ENCODE data around the gene TUBB4B. TPM values are rescaled to one million over a fixed set of nuclear protein-coding genes. Genes with fewer than 3 reads are reported as not detected.

TUBB4B gene
- total and polyA plus RNA-seq, 2 experiments from 2014 or later, result 334 to 389 TPM

DNA sequence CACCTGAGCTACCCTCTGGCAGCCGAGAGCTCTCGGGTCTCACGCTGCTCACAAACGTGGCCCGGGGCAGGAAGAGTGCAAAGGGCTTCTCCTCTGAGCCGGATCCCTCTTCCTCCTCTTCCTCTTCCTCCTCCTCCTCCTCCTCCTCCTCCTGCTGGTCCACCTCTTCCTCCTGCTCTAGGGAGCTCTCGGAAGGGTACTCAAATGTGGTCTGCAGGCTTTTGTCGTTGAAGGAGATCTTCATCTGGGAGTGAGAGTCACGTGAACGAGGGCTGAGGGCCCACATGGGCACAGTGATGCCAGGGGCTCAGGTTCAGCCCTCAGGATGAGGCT, 48.7 kb upstream of the TUBB4B start (continued):
- TF ChIP-seq, protein P1, sequence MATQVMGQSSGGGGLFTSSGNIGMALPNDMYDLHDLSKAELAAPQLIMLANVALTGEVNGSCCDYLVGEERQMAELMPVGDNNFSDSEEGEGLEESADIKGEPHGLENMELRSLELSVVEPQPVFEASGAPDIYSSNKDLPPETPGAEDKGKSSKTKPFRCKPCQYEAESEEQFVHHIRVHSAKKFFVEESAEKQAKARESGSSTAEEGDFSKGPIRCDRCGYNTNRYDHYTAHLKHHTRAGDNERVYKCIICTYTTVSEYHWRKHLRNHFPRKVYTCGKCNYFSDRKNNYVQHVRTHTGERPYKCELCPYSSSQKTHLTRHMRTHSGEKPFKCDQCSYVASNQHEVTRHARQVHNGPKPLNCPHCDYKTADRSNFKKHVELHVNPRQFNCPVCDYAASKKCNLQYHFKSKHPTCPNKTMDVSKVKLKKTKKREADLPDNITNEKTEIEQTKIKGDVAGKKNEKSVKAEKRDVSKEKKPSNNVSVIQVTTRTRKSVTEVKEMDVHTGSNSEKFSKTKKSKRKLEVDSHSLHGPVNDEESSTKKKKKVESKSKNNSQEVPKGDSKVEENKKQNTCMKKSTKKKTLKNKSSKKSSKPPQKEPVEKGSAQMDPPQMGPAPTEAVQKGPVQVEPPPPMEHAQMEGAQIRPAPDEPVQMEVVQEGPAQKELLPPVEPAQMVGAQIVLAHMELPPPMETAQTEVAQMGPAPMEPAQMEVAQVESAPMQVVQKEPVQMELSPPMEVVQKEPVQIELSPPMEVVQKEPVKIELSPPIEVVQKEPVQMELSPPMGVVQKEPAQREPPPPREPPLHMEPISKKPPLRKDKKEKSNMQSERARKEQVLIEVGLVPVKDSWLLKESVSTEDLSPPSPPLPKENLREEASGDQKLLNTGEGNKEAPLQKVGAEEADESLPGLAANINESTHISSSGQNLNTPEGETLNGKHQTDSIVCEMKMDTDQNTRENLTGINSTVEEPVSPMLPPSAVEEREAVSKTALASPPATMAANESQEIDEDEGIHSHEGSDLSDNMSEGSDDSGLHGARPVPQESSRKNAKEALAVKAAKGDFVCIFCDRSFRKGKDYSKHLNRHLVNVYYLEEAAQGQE (IDR thresholded peaks at IDR 0.05; ENCODE audit: unreplicated experiment), result no peak
- TF ChIP-seq CREB1 (CRISPR knock-in tag; IDR thresholded peaks at IDR 0.05; ENCODE audit: low read depth), result no peak
- no peak for TF ChIP-seq POLR2AphosphoS5 (IDR thresholded peaks at IDR 0.05; ENCODE audit: low read depth)
- no peak for TF ChIP-seq ZNF331 (CRISPR knock-in tag; IDR thresholded peaks at IDR 0.05; ENCODE audit: low read depth)
- TF ChIP-seq NANOG (IDR thresholded peaks at IDR 0.05; ENCODE audit: borderline replicate concordance), result no peak
- TF ChIP-seq ZNF114 (CRISPR knock-in tag; IDR thresholded peaks at IDR 0.05), result no peak
- no peak for TF ChIP-seq EZH2 (IDR thresholded peaks at IDR 0.05; ENCODE audit: low read depth, unreplicated experiment)
- TF ChIP-seq STAT1 (IDR thresholded peaks at IDR 0.05; ENCODE audit: unreplicated experiment), result no peak
- TF ChIP-seq, protein P2, sequence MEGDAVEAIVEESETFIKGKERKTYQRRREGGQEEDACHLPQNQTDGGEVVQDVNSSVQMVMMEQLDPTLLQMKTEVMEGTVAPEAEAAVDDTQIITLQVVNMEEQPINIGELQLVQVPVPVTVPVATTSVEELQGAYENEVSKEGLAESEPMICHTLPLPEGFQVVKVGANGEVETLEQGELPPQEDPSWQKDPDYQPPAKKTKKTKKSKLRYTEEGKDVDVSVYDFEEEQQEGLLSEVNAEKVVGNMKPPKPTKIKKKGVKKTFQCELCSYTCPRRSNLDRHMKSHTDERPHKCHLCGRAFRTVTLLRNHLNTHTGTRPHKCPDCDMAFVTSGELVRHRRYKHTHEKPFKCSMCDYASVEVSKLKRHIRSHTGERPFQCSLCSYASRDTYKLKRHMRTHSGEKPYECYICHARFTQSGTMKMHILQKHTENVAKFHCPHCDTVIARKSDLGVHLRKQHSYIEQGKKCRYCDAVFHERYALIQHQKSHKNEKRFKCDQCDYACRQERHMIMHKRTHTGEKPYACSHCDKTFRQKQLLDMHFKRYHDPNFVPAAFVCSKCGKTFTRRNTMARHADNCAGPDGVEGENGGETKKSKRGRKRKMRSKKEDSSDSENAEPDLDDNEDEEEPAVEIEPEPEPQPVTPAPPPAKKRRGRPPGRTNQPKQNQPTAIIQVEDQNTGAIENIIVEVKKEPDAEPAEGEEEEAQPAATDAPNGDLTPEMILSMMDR (conservative IDR thresholded peaks at IDR 0.05; ENCODE audit: low read depth in 2 of 2), result no peak
- TF ChIP-seq EZH2phosphoT487 (IDR thresholded peaks at IDR 0.05; ENCODE audit: unreplicated experiment), result no peak

DNA sequence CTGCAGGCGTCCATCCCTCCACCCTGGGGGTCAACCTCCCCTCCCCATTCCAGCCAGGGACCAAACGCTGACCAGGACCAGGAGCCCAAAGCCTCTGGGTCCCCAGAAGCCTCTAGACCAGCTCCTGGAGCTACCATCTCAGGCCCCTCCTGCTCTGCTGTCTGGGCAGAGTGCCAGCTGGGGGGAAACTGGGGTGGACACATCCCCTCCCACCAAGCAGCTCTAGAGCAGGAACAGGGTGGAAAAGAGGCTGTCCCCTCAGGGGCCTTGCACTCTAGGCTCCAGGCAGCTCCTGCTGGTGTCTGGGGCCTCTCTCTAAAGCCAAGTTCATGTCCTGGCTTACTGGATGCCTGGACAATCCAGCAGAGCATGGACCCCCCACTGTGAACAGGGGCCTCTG, 48.2 kb upstream of the TUBB4B start:
- Histone ChIP-seq H3K27me3 (ENCODE audit: insufficient read depth) (no peaks in the 10 kb centered on the region), H3K4me3 (no peak overlapping the region), H2AFZ (no peak overlapping the region), H3K4me2 (no peak overlapping the region), H3K79me2 (replicated peaks; ENCODE audit: insufficient read depth) (peaks cover 36% of the 10 kb centered on the region), H3K36me3 (ENCODE audit: insufficient read depth) (no peaks in the 10 kb centered on the region), H3K4me1 (ENCODE audit: insufficient read depth) (peaks cover 6% of the 10 kb centered on the region), H4K20me1 (replicated peaks; ENCODE audit: insufficient read depth) (no peaks in the 10 kb centered on the region; the same call in 1 of the 2 replicates), H3K27ac (ENCODE audit: low read depth) (no peak overlapping the region), H3F3A (replicated peaks; ENCODE audit: low read depth) (no peaks in the 10 kb centered on the region), H3K9me2 (ENCODE audit: insufficient read depth) (no peaks in the 10 kb centered on the region)
- Mint-ChIP-seq H3K9me3 (no peaks in the 10 kb centered on the region; the same call in 2 of the 3 replicates), H3K27ac (no peak overlapping the region), H3K36me3 (ENCODE audit: low read depth) (peaks cover 5% of the 10 kb centered on the region), H3K4me3 (no peak overlapping the region), H3K4me1 (peaks cover 13% of the 10 kb centered on the region), H3K27me3 (ENCODE audit: insufficient read depth, low read depth, poor library complexity) (peaks cover 8% of the 10 kb centered on the region)
- no peak for ATAC-seq
- no peak for DNase-seq (ENCODE audit: low spot score)
- TF ChIP-seq, protein P3, sequence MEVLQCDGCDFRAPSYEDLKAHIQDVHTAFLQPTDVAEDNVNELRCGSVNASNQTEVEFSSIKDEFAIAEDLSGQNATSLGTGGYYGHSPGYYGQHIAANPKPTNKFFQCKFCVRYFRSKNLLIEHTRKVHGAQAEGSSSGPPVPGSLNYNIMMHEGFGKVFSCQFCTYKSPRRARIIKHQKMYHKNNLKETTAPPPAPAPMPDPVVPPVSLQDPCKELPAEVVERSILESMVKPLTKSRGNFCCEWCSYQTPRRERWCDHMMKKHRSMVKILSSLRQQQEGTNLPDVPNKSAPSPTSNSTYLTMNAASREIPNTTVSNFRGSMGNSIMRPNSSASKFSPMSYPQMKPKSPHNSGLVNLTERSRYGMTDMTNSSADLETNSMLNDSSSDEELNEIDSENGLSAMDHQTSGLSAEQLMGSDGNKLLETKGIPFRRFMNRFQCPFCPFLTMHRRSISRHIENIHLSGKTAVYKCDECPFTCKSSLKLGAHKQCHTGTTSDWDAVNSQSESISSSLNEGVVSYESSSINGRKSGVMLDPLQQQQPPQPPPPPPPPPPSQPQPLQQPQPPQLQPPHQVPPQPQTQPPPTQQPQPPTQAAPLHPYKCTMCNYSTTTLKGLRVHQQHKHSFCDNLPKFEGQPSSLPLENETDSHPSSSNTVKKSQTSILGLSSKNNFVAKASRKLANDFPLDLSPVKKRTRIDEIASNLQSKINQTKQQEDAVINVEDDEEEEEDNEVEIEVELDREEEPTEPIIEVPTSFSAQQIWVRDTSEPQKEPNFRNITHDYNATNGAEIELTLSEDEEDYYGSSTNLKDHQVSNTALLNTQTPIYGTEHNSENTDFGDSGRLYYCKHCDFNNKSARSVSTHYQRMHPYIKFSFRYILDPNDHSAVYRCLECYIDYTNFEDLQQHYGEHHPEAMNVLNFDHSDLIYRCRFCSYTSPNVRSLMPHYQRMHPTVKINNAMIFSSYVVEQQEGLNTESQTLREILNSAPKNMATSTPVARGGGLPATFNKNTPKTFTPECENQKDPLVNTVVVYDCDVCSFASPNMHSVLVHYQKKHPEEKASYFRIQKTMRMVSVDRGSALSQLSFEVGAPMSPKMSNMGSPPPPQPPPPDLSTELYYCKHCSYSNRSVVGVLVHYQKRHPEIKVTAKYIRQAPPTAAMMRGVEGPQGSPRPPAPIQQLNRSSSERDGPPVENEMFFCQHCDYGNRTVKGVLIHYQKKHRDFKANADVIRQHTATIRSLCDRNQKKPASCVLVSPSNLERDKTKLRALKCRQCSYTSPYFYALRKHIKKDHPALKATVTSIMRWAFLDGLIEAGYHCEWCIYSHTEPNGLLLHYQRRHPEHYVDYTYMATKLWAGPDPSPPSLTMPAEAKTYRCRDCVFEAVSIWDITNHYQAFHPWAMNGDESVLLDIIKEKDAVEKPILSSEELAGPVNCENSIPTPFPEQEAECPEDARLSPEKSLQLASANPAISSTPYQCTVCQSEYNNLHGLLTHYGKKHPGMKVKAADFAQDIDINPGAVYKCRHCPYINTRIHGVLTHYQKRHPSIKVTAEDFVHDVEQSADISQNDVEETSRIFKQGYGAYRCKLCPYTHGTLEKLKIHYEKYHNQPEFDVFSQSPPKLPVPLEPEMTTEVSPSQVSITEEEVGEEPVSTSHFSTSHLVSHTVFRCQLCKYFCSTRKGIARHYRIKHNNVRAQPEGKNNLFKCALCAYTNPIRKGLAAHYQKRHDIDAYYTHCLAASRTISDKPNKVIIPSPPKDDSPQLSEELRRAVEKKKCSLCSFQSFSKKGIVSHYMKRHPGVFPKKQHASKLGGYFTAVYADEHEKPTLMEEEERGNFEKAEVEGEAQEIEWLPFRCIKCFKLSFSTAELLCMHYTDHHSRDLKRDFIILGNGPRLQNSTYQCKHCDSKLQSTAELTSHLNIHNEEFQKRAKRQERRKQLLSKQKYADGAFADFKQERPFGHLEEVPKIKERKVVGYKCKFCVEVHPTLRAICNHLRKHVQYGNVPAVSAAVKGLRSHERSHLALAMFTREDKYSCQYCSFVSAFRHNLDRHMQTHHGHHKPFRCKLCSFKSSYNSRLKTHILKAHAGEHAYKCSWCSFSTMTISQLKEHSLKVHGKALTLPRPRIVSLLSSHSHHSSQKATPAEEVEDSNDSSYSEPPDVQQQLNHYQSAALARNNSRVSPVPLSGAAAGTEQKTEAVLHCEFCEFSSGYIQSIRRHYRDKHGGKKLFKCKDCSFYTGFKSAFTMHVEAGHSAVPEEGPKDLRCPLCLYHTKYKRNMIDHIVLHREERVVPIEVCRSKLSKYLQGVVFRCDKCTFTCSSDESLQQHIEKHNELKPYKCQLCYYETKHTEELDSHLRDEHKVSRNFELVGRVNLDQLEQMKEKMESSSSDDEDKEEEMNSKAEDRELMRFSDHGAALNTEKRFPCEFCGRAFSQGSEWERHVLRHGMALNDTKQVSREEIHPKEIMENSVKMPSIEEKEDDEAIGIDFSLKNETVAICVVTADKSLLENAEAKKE (CRISPR knock-in tag; IDR thresholded peaks at IDR 0.05), result no peak
- no peak for TF ChIP-seq EZH2 (IDR thresholded peaks at IDR 0.05; ENCODE audit: low read depth, unreplicated experiment)
- no peak for TF ChIP-seq POLR2AphosphoS5 (IDR thresholded peaks at IDR 0.05; ENCODE audit: low read depth)

Measured in GM23338 (cell line).